SK-N-SH (cell line): ENCODE measurements around the gene ABCF1. TPM values are rescaled to one million over a fixed set of nuclear protein-coding genes. Genes with fewer than 3 reads are reported as not detected.

Experiments used
- CTCF ChIA-PET: fragments of 300-600, 350-600 bp; formaldehyde crosslinking; extraction: SDS; loops from one replicate; lab custom pipeline; 2021; lab: Yijun Ruan, JAX
- POLR2A ChIA-PET: fragments of 350-600 bp; sonication (Branson Sonifier 250); formaldehyde crosslinking; extraction: SDS; loops from one replicate; lab custom pipeline; 2020; ENCODE audit warnings: antibody characterized with exemption, inconsistent platforms; lab: Yijun Ruan, JAX
- DNase-seq: peaks from one replicate; pipeline ENCODE4 v3.0.0; 2012
- H2AFZ ChIP-seq: fragments of 200-600 bp; sonication (generic); 2 replicates; pipeline ENCODE4 v1.8.1; 2016; ENCODE audit warnings: antibody characterized with exemption, mild to moderate bottlenecking, low read depth
- H3F3A ChIP-seq: fragments of 200-600 bp; sonication (generic); replicated peaks from 2 replicates; pipeline ENCODE3; 2016; ENCODE audit warnings: antibody characterized with exemption, mild to moderate bottlenecking; ENCODE audit not compliant: insufficient read depth
- H3K27ac ChIP-seq, 2 experiments: fragments of 200-500 bp in 1 of 2; fragments of 200-600 bp in 1 of 2; sonication (Bioruptor generic) in 1 of 2; sonication (generic), shearing (Covaris generic) in 1 of 2; 2 replicates each; pipeline versions ENCODE4 v1.5.1 to v1.6.1; 2014 to 2016; ENCODE audit warnings: low read depth in 2 of 2, inconsistent platforms in 1 of 2, low read length in 1 of 2, mild to moderate bottlenecking in 1 of 2, mixed read lengths in 1 of 2
- H3K27me3 ChIP-seq: fragments of 200-600 bp; sonication (generic), shearing (Covaris generic); 2 replicates; pipeline ENCODE4 v1.6.1; 2016; ENCODE audit warnings: mixed run types; ENCODE audit not compliant: insufficient read depth
- H3K36me3 ChIP-seq, 2 experiments: fragments of 200-500 bp in 1 of 2; fragments of 200-600 bp in 1 of 2; sonication (Bioruptor generic) in 1 of 2; sonication (generic) in 1 of 2; replicated peaks in 1 of 2; 2 replicates each; pipeline versions ENCODE3 to v1.5.1; 2014 to 2016; ENCODE audit warnings: low read length in 1 of 2, mild to moderate bottlenecking in 1 of 2; ENCODE audit not compliant: insufficient read depth in 2 of 2, control insufficient read depth in 1 of 2
- H3K4me1 ChIP-seq, 2 experiments: fragments of 200-500 bp in 1 of 2; fragments of 200-600 bp in 1 of 2; sonication (Bioruptor generic) in 1 of 2; sonication (generic), shearing (Covaris generic) in 1 of 2; 2 replicates each; pipeline versions ENCODE4 v1.5.1 to v1.6.1; 2014 to 2016; ENCODE audit warnings: low read depth in 1 of 2, low read length in 1 of 2, mixed run types in 1 of 2; ENCODE audit not compliant: insufficient read depth in 2 of 2, control insufficient read depth in 1 of 2
- H3K4me2 ChIP-seq: fragments of 200-600 bp; sonication (generic), shearing (Covaris generic); 2 replicates; pipeline ENCODE4 v1.6.1; 2017; ENCODE audit warnings: mixed run types
- H3K4me3 ChIP-seq, 2 experiments: fragments of 200-500 bp in 1 of 2; fragments of 200-600 bp in 1 of 2; sonication (Bioruptor generic) in 1 of 2; sonication (generic), shearing (Covaris generic) in 1 of 2; 2 replicates each; pipeline versions ENCODE4 v1.5.1 to v1.8.1; 2014 to 2016; ENCODE audit warnings: low read depth in 2 of 2, inconsistent platforms in 1 of 2, low read length in 1 of 2, mild to moderate bottlenecking in 1 of 2, mixed read lengths in 1 of 2, moderate library complexity in 1 of 2
- H3K79me2 ChIP-seq: fragments of 200-600 bp; sonication (generic); 2 replicates; pipeline ENCODE4 v1.8.1; 2017; ENCODE audit warnings: mild to moderate bottlenecking; ENCODE audit not compliant: insufficient read depth
- H3K9ac ChIP-seq: fragments of 200-600 bp; sonication (generic); 2 replicates; pipeline ENCODE4 v1.6.1; 2017; ENCODE audit warnings: mixed run types
- H3K9me2 ChIP-seq: fragments of 200-600 bp; sonication (generic); 2 replicates; pipeline ENCODE4 v1.6.1; 2017; ENCODE audit warnings: mixed run types
- H3K9me3 ChIP-seq: fragments of 200-600 bp; sonication (generic); 2 replicates; pipeline ENCODE4 v1.6.1; 2017; ENCODE audit warnings: mixed run types, mild to moderate bottlenecking, moderate library complexity
- H4K20me1 ChIP-seq: fragments of 200-600 bp; sonication (generic); 2 replicates; pipeline ENCODE4 v1.6.1; 2017; ENCODE audit warnings: mild to moderate bottlenecking, mixed run types; ENCODE audit not compliant: insufficient read depth
- ELF1 ChIP-seq: IDR thresholded peaks from 2 replicates; pipeline ENCODE4 v1.4.0; 2012
- EZH2phosphoT487 ChIP-seq: fragments of 200-600 bp; sonication (generic); IDR thresholded peaks from 2 replicates; pipeline ENCODE4 v1.6.1; 2017; ENCODE audit warnings: low read depth, mixed run types, mild to moderate bottlenecking, antibody characterized with exemption, moderate library complexity, borderline replicate concordance
- FOXJ3 ChIP-seq: sonication (generic); formaldehyde crosslinking; IDR thresholded peaks from 2 replicates; pipeline ENCODE4 v1.5.1; 2020; ENCODE audit warnings: mild to moderate bottlenecking, missing genetic modification reagents
- GABPA ChIP-seq: IDR thresholded peaks from 2 replicates; pipeline ENCODE4 v1.4.0; 2012; ENCODE audit warnings: low read depth, mild to moderate bottlenecking
- GATA2 ChIP-seq: sonication (generic); formaldehyde crosslinking; IDR thresholded peaks from 2 replicates; pipeline ENCODE4 v1.5.0; 2020; ENCODE audit warnings: mild to moderate bottlenecking, missing genetic modification reagents
- JUND ChIP-seq: IDR thresholded peaks from 2 replicates; pipeline ENCODE4 v1.4.0; 2012
- MEF2A ChIP-seq: IDR thresholded peaks from 2 replicates; pipeline ENCODE4 v1.4.0; 2012; ENCODE audit warnings: low read depth, borderline replicate concordance
- MXI1 ChIP-seq: IDR thresholded peaks from 2 replicates; pipeline ENCODE4 v1.6.1; 2012; ENCODE audit warnings: mild to moderate bottlenecking, low read depth, low read length, improper control_type of control experiment
- NFIC ChIP-seq: IDR thresholded peaks from 2 replicates; pipeline ENCODE4 v1.4.0; 2012; ENCODE audit warnings: borderline replicate concordance
- NRF1 ChIP-seq: IDR thresholded peaks from 2 replicates; pipeline ENCODE4 v1.6.1; 2012; ENCODE audit warnings: low read depth, mild to moderate bottlenecking, low read length
- POLR2AphosphoS5 ChIP-seq: IDR thresholded peaks from 2 replicates; pipeline ENCODE4 v1.6.1; 2012; ENCODE audit warnings: low read depth, low read length
- RCOR1 ChIP-seq: fragments of 150-350 bp; IDR thresholded peaks from 2 replicates; pipeline ENCODE4 v1.6.1; 2017; ENCODE audit warnings: antibody characterized with exemption, low read length
- RFX5 ChIP-seq: IDR thresholded peaks from 2 replicates; pipeline ENCODE4 v1.6.1; 2012; ENCODE audit warnings: mild to moderate bottlenecking, improper control_type of control experiment, low read length
- RXRA ChIP-seq: IDR thresholded peaks from 2 replicates; pipeline ENCODE4 v1.4.0; 2012; ENCODE audit warnings: low read depth, mild to moderate bottlenecking, borderline replicate concordance
- SIN3A ChIP-seq: IDR thresholded peaks from 2 replicates; pipeline ENCODE4 v1.6.1; 2012; ENCODE audit warnings: low read depth, mild to moderate bottlenecking, low read length, moderate library complexity, borderline replicate concordance
- SMC3 ChIP-seq: IDR thresholded peaks from 2 replicates; pipeline ENCODE4 v1.6.1; 2012; ENCODE audit warnings: low read depth, low read length, improper control_type of control experiment
- TCF12 ChIP-seq: IDR thresholded peaks from 2 replicates; pipeline ENCODE4 v1.4.0; 2012
- TEAD4 ChIP-seq: IDR thresholded peaks from 2 replicates; pipeline ENCODE4 v1.4.0; 2012; ENCODE audit warnings: mild to moderate bottlenecking, borderline replicate concordance; ENCODE audit not compliant: insufficient read depth
- WGBS: methylation state at CpG from one replicate; pipeline ENCODE4 v1.1.6; 2017; ENCODE audit warnings: low lambda C conversion rate; 5-methylcytosine and 5-hydroxymethylcytosine counted together
- polyA plus RNA-seq, 3 experiments: library from polyadenylated mRNA; depleted of rRNA; stranded (reverse); fragments of >200 nt; gene quantifications; 2 replicates each; pipeline ENCODE4 v1.2.3, GENCODE V29; 2012
- TF ChIP-seq, protein P1 (sequence below): IDR thresholded peaks from 2 replicates; pipeline ENCODE4 v1.4.0; 2012; ENCODE audit warnings: low read depth
- TF ChIP-seq, protein P2 (sequence below): IDR thresholded peaks from 2 replicates; pipeline ENCODE4; 2012
- TF ChIP-seq, protein P3 (sequence below): IDR thresholded peaks from 2 replicates; pipeline ENCODE4 v1.4.0; 2012; ENCODE audit warnings: low read depth, borderline replicate concordance
- TF ChIP-seq, protein P4 (sequence below): IDR thresholded peaks from 2 replicates; pipeline ENCODE4 v1.4.0; 2012; ENCODE audit warnings: low read depth, borderline replicate concordance

Gene ABCF1
- polyA plus RNA-seq, 1 of the 3 experiments (the other 2 are of a cell fraction) = 53.4 TPM

DNA sequence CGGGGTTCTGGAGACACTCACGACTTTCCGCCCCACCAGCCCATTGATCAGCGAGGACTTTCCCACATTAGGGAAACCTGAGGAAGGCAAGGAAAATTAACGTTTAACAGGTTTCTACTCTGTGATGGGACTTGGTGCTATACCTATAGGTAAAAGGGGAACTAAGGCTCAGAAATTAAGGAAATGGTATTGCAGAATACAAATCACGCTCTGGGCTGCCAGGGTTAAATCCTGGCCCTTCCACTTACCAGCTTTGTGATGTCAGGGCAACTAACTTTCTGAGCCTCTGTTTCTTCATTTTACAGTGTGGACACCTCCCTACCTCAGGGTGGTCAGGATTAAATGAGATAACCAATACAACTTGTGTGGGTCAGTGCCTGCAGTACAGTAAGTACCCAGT, 23.8 kb upstream of the ABCF1 start:
- peaks cover 22 to 57% of the 10 kb centered on the region in 2 experiments for H3K36me3 ChIP-seq
- H3K9me2 ChIP-seq = no peaks in the 10 kb centered on the region
- H3K27me3 ChIP-seq = no peaks in the 10 kb centered on the region
- peaks cover 5% of the 10 kb centered on the region for H3F3A ChIP-seq
- TF ChIP-seq ELF1 (no peak), TCF12 (no peak), GABPA (no peak), MEF2A (no peak), NRF1 (no peak), SIN3A (no peak), JUND (no peak), GATA2 (CRISPR knock-in tag) (no peak), EZH2phosphoT487 (no peak), NFIC (no peak), SMC3 (no peak), TEAD4 (no peak), FOXJ3 (CRISPR knock-in tag) (no peak)
- TF ChIP-seq, protein P1, sequence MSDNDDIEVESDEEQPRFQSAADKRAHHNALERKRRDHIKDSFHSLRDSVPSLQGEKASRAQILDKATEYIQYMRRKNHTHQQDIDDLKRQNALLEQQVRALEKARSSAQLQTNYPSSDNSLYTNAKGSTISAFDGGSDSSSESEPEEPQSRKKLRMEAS = no peak
- TF ChIP-seq, protein P2, sequence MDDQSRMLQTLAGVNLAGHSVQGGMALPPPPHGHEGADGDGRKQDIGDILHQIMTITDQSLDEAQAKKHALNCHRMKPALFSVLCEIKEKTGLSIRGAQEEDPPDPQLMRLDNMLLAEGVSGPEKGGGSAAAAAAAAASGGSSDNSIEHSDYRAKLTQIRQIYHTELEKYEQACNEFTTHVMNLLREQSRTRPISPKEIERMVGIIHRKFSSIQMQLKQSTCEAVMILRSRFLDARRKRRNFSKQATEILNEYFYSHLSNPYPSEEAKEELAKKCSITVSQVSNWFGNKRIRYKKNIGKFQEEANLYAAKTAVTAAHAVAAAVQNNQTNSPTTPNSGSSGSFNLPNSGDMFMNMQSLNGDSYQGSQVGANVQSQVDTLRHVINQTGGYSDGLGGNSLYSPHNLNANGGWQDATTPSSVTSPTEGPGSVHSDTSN = no peak
- TF ChIP-seq, protein P3, sequence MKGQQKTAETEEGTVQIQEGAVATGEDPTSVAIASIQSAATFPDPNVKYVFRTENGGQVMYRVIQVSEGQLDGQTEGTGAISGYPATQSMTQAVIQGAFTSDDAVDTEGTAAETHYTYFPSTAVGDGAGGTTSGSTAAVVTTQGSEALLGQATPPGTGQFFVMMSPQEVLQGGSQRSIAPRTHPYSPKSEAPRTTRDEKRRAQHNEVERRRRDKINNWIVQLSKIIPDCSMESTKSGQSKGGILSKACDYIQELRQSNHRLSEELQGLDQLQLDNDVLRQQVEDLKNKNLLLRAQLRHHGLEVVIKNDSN = no peak
- ChIA-PET CTCF (interaction anchor here (1.0 to 11.3 kb wide), 3 partner anchors 50 to 66 kb away, joined by 3 to 203 read pairs (median 118); partner anchors contain the start of gene HLA-E), POLR2A (interaction anchor here (0.7 kb wide), 1 partner anchor 9 kb away, joined by 3 read pairs; the partner anchor contains the start of gene GNL1)
- H3K4me3 ChIP-seq = no peak overlapping the region
- H3K27ac ChIP-seq = no peak overlapping the region
- DNase-seq = no peak
- 0 out of 4 replicates have a peak, but pooled peaks cover 0 to 3% of the 10 kb centered on the region in 2 experiments for H3K4me1 ChIP-seq
- H2AFZ ChIP-seq = no peak overlapping the region
- 96% methylated on average over 6 of the region's 6 CpGs for WGBS
- H4K20me1 ChIP-seq = no peaks in the 10 kb centered on the region
- H3K9me3 ChIP-seq = no peaks in the 10 kb centered on the region
- no peaks in the 10 kb centered on the region for H3K79me2 ChIP-seq
- H3K4me2 ChIP-seq = no peak overlapping the region
- H3K9ac ChIP-seq = no peak overlapping the region

DNA sequence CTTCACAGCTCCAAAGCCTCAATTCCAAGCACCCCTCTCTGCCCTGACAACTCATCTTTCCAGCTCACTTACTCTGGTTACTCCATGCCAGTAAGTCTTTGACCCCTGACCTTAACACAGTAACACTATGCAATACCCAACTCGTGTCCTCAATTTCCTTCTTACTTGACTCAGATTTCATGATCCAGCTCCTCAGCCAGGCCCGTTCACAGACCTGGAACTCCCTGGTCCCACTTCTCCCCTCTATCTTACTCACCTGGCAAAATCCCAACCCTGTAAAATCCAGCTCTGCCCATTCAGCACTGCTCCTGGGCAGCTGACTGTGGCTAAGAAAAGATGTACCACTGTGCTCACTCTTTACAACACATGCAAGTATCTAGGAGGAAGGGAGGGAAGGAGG, 22.9 kb upstream of the ABCF1 start:
- ChIA-PET CTCF (interaction anchor here (0.7 to 11.3 kb wide), 5 partner anchors 16 to 67 kb away, joined by 3 to 118 read pairs (median 4); no protein-coding TSS in a partner anchor), POLR2A (interaction anchor here (0.7 kb wide), 1 partner anchor 8 kb away, joined by 3 read pairs; the partner anchor contains the start of gene GNL1)
- Histone ChIP-seq H4K20me1 (no peaks in the 10 kb centered on the region), H3K9ac (no peak overlapping the region), H3K4me2 (no peak overlapping the region), H3K36me3 (peaks cover 31 to 67% of the 10 kb centered on the region in 2 experiments), H3K27me3 (no peaks in the 10 kb centered on the region), H3K9me3 (no peaks in the 10 kb centered on the region), H2AFZ (no peak overlapping the region), H3K4me1 (0 out of 4 replicates have a peak, but pooled peaks cover 0 to 3% of the 10 kb centered on the region in 2 experiments), H3F3A (peaks cover 5% of the 10 kb centered on the region), H3K4me3 (no peak overlapping the region), H3K79me2 (no peaks in the 10 kb centered on the region), H3K9me2 (no peaks in the 10 kb centered on the region), H3K27ac (no peak overlapping the region)
- no peak for DNase-seq
- 74% methylated on average over 2 of the region's 2 CpGs for WGBS
- TF ChIP-seq POLR2AphosphoS5 (no peak), EZH2phosphoT487 (no peak), TEAD4 (no peak), MXI1 (no peak), RFX5 (no peak), RCOR1 (no peak), RXRA (no peak)
- TF ChIP-seq, protein P1 = no peak
- TF ChIP-seq, protein P4, sequence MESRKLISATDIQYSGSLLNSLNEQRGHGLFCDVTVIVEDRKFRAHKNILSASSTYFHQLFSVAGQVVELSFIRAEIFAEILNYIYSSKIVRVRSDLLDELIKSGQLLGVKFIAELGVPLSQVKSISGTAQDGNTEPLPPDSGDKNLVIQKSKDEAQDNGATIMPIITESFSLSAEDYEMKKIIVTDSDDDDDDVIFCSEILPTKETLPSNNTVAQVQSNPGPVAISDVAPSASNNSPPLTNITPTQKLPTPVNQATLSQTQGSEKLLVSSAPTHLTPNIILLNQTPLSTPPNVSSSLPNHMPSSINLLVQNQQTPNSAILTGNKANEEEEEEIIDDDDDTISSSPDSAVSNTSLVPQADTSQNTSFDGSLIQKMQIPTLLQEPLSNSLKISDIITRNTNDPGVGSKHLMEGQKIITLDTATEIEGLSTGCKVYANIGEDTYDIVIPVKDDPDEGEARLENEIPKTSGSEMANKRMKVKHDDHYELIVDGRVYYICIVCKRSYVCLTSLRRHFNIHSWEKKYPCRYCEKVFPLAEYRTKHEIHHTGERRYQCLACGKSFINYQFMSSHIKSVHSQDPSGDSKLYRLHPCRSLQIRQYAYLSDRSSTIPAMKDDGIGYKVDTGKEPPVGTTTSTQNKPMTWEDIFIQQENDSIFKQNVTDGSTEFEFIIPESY = no peak
- TF ChIP-seq, protein P3 = no peak
